HG03139 (cell line): ENCODE data around the gene CDK16.

Source experiments
- ATAC-seq: cut with Tn5 transposase; IDR thresholded peaks from one replicate; pipeline ENCODE4 v1.9.1; 2021; ENCODE audit not compliant: unreplicated experiment

CDK16 gene

DNA sequence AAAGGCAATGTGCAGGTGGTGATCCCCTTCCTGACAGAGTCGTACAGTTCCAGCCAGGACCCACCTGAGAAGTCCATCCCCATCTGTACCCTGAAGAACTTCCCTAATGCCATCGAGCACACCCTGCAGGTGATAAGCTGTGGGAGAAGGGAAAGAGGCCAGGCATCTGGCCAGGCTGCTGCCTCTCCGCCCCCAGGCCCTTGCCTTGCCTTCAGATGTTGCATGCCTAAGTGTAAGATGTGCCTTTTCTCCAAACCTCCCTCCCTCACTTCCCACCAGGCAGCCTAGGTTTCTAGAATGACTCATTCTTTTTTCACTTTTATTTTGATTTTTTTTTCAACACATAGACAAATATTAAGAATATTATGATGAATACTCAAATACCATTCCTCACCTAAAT is 12.2 kb upstream of the CDK16 start:
- ATAC-seq, result no peak

GRCh38 chrX:47208108-47208507 is 10.4 kb upstream of the CDK16 start:
- no peak for ATAC-seq

GRCh38 chrX:47209508-47210238 is 8.8 kb upstream of the CDK16 start:
- ATAC-seq, result no peak

DNA sequence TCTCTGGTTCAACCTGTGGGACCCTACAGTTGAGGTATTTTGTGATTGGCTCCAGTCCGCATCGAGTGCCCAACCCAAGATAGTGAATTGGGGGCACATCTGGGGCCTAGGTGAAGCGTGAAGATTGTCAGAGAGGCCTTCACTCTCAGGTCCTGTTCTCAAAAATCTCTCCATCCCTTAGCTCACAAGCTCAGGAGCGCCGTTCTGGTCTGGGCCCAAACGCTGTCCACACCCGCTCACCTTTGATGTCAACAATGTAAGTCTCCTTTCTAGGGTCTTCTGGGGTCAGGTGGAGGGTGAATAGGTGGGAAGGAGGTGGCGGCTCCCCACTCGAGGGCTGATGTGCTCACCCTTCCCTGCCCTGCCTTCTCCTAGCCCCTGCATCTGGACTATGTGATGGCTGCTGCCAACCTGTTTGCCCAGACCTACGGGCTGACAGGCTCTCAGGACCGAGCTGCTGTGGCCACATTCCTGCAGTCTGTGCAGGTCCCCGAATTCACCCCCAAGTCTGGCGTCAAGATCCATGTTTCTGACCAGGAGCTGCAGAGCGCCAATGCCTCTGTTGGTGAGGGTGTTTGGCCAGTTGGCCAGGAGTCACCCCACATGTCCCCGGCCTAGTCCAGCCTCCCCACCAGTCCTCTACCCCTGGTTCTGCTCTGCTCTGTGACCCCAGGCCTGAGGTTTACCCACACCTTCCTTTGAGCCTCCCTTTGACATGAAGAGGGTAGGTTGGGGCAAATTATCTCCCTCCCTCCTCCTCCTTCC is 7.6 kb upstream of the CDK16 start:
- no peak for ATAC-seq

GRCh38 chrX:47212381-47213293 is 5.8 kb upstream of the CDK16 start:
- ATAC-seq, result no peak

DNA sequence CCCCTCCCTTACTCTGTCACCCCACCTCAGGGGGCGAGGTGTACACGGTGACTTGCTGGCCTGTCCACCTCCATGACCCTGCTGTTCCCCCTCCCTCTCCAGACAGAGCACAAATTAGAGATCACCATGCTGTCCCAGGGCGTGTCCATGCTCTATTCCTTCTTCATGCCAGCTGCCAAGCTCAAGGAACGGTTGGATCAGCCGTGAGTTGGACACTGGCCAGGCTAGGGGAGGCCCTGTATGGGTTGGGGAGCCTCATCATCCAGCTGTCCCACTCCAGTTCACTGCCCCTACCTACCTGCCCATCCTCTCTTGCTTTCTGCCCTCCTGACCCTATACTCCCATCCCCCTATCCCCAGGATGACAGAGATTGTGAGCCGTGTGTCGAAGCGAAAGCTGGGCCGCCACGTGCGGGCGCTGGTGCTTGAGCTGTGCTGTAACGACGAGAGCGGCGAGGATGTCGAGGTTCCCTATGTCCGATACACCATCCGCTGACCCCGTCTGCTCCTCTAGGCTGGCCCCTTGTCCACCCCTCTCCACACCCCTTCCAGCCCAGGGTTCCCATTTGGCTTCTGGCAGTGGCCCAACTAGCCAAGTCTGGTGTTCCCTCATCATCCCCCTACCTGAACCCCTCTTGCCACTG is 3.9 kb upstream of the CDK16 start:
- no peak for ATAC-seq

- ATAC-seq, result no peak
Observed at GRCh38 chrX:47215291-47215900, 3.1 kb upstream of the CDK16 start.

DNA sequence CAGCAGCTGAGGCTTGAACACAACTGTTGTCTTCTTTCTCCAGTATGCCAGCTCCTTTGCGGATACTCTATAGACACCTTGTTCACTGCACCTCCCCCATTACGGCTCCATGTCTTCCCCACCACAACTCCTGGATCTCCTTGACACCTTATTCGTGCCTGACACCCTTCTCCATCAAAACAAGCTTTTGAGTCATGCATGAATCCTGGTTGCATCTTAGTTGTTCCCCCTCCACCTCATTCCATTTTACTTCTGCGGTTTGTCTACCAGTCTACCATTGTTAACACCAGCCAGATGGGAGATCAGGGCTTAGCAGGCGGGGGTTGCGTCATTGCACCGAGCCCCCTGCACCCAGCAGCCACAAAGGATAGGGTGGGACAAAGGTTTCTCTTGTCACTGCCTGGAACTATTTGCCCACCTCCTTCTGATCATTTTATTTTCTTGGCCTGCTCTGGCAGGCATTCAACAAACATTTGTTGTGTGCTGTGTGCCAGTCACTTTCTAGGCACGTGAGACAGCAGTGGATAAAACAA is 2.0 kb upstream of the CDK16 start:
- no peak for ATAC-seq

DNA sequence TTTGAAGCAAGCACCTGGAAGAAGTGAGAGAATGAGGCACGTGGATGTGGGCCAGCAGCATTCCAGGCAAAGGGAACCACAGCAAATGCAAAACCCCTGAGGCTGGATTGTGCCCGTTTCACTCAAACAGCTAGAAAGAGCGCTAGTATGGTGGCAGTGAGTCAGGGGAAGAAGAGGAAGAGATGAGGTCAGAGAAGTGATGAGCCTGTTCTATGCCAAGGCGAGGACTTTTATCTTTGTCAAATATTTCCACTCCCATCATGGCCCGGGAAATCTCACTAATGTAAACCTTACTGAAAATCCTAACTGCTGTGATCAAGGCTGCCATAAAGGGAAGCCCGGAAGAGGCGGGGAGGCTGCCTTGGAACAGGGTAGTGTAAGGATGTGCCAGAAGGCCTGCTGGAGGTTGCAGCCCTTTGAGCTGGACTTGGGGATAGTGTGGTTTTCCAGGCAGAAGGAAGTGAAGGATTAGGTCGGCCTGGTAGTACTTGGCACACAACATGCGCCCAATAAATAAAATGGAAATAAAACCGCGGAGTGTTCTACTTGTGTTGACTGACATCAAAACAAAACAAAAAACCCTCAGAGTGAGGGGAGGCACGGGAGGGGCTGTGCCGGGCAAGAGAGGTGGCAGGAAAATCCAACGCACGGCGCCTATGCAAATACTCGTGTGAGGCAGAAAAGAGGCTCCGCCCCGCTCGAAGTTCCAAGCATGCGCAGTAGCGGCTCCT is 1.2 kb upstream of the CDK16 start:
- no peak for ATAC-seq

DNA sequence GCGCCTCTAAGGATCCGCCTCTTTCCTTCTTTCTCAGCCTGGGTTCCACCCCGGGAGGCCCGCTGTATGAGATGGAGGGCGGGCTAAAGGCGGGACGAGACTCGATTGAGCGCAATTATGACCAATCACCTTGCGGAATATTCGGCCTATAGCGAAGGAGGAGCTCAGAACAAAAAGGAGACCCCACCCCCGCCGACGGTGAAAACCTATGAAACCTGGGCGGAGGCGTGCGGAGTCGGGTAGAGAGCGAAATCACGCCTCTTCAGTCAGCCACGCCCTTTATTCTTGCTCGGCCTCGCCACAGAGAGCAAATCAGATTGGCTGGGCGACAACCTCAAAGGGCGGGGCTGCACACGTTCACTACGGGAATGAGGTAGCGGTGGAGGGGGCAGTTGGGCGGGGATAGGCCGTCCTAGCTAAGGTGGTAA is 615 bp upstream of the CDK16 start:
- peak; percentile 83 for ATAC-seq

DNA sequence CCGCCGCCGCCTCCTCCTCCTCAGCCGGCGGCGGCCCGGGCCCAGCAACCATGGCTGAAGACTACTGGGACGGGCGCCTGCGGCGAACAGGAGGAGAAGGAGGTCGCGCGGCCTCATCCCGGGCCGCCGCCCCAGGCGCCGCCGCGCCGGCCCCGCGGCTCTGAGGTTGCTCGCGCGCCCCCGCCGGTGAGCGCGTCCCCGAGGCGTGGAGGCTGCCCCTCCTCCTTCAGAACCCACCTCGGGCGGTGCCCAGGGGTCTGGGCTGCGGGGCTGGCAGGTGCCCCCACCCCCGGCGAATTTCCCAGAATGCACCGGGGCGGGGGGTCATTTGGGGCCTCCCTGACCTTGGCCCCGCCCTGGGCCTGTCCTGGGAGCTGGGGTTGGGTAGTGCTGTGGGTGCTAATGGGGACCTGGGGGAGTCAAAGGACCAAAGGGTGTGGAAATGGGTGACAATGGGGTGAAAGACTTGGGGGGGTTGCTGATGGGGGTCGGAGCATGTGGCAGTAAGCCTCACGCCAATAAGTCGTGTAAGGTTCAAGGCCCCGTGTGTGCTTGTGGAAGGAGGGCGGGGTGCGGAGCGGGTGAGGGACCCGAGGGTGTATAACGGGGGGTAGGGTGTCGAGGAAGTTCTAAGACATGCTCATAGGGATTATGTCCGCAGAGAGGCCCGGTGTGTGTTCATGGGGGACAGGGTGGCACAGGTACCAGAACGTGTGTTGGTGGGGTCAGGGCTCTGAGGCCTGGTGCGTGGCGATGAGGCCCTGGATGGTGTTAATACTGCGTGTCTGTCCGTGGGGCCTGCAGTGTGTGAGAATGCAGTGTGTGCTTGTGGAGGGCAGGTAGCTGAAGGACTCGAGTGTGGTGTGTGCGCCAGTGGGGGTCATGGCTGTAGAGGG is 687 bp downstream of the CDK16 start:
- no peak for ATAC-seq

DNA sequence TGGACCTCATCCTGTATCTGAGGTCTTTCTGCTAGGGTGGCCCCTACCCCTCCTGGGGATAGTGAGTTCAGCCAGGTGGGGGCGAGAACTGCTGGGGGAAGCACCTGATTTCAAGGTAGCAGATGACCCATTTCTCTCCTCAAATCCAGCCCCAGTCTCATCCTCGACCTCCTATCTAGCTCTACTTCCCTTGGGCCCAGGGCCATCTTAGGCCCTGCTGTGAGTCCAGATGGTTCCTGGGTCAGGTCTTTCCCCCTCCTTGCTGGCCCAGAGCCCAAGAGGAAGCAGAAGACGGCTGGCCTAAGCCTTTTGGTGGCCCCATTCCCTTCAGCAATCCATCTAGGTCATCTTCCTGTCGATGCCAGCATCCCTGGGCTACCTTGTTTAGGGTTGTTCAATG is 3.3 kb downstream of the CDK16 start:
- no peak for ATAC-seq

- ATAC-seq, result no peak
Observed at GRCh38 chrX:47222751-47223350, 4.4 kb downstream of the CDK16 start.

GRCh38 chrX:47223476-47224250 is 5.2 kb downstream of the CDK16 start:
- ATAC-seq, result no peak

- no peak for ATAC-seq
Observed at GRCh38 chrX:47224266-47224895, 5.9 kb downstream of the CDK16 start.

DNA sequence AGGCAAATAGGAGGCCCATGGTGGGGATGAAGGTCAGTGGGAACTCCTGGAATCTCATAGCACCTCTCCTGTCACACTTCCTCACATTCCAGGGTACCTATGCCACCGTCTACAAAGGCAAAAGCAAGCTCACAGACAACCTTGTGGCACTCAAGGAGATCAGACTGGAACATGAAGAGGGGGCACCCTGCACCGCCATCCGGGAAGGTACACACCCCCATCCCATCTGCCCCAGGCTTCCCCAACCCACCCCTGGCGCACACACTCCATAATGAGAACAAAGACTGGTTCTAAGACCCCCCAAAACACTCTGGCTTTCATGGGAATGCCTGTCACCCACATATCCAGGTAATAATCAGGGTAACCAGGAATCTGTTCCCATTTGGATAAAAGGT is 6.4 kb downstream of the CDK16 start:
- ATAC-seq, result no peak

DNA sequence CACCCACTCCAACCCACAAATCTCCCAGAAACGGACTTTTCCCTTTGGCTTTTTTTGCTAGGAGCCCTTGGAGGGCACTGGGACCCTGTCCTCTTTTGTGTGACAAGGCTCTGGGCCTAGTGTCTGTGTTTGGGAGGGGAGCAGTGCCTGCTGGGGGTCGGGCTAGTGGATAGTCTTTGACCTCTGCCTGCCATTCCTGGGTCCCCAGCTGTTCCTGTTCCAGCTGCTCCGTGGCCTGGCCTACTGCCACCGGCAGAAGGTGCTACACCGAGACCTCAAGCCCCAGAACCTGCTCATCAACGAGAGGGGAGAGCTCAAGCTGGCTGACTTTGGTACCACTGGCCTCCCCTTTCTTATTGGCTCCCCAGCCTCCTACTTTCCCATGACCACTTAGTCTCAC is 7.6 kb downstream of the CDK16 start:
- ATAC-seq, result no peak
